GM23338 (cell line): Measurements from ENCODE around the gene BLOC1S5.

Source experiments
- CREB1 ChIP-seq: fragments of 250-450 bp; sonication (Bioruptor Pico); IDR thresholded peaks from 2 replicates; pipeline ENCODE4 v1.5.0; 2020; ENCODE audit warnings: low read depth, mild to moderate bottlenecking, moderate library complexity
- CTCF ChIP-seq, 2 experiments: fragments of 200-600 bp in 1 of 2; sonication (generic) in 1 of 2; conservative IDR thresholded peaks; 2 replicates each; pipeline versions ENCODE4 v1.5.1 to v1.6.1; 2016 to 2017; ENCODE audit warnings: antibody characterized with exemption in 2 of 2, low read depth in 2 of 2, mild to moderate bottlenecking in 2 of 2, moderate library complexity in 1 of 2
- ETS1 ChIP-seq: IDR thresholded peaks from 2 replicates; pipeline ENCODE4 v1.6.1; 2016; ENCODE audit warnings: antibody characterized with exemption
- EZH2 ChIP-seq: fragments of 200-600 bp; sonication (generic); IDR thresholded peaks from one replicate; pipeline ENCODE4 v1.8.0; 2017; ENCODE audit warnings: antibody characterized with exemption, mild to moderate bottlenecking, low read depth; ENCODE audit not compliant: unreplicated experiment
- EZH2phosphoT487 ChIP-seq: fragments of 200-600 bp; sonication (generic); IDR thresholded peaks from one replicate; pipeline ENCODE4 v1.8.1; 2018; ENCODE audit warnings: antibody characterized with exemption; ENCODE audit not compliant: unreplicated experiment
- JUNB ChIP-seq: IDR thresholded peaks from one replicate; pipeline ENCODE4 v1.6.1; 2016; ENCODE audit warnings: antibody characterized with exemption; ENCODE audit not compliant: unreplicated experiment
- NANOG ChIP-seq: IDR thresholded peaks from 2 replicates; pipeline ENCODE4 v1.6.1; 2016; ENCODE audit warnings: antibody characterized with exemption, borderline replicate concordance
- POLR2AphosphoS5 ChIP-seq: IDR thresholded peaks from 2 replicates; pipeline ENCODE4 v1.6.1; 2016; ENCODE audit warnings: antibody characterized with exemption, low read depth
- REST ChIP-seq: IDR thresholded peaks from one replicate; pipeline ENCODE4 v1.6.1; 2018; ENCODE audit warnings: antibody characterized with exemption; ENCODE audit not compliant: unreplicated experiment
- STAT1 ChIP-seq: IDR thresholded peaks from one replicate; pipeline ENCODE4 v1.6.1; 2016; ENCODE audit warnings: antibody characterized with exemption; ENCODE audit not compliant: unreplicated experiment
- ZNF114 ChIP-seq: fragments of 250-450 bp; sonication (Bioruptor Pico); IDR thresholded peaks from 2 replicates; pipeline ENCODE4 v1.5.0; 2020; ENCODE audit warnings: mild to moderate bottlenecking, moderate library complexity
- ZNF331 ChIP-seq: fragments of 250-450 bp; sonication (Bioruptor Pico); IDR thresholded peaks from 2 replicates; pipeline ENCODE4 v1.5.0; 2020; ENCODE audit warnings: low read depth, mild to moderate bottlenecking, moderate library complexity

GRCh38 chr6:8110117-8110721 is 46.0 kb upstream of the BLOC1S5 start:
- no peak for TF ChIP-seq CTCF (conservative IDR thresholded peaks at IDR 0.05; ENCODE audit: low read depth in 2 of 2)
- TF ChIP-seq ZNF331 = no peak
- no peak for TF ChIP-seq POLR2AphosphoS5
- TF ChIP-seq REST = no peak
- TF ChIP-seq EZH2 = no peak
- TF ChIP-seq EZH2phosphoT487 = no peak
- TF ChIP-seq CREB1 (CRISPR knock-in tag) = no peak
- no peak for TF ChIP-seq JUNB
- TF ChIP-seq ZNF114 (CRISPR knock-in tag) = no peak
- TF ChIP-seq STAT1 = no peak
- no peak for TF ChIP-seq NANOG
- TF ChIP-seq ETS1 = no peak
